ENCODE data around the gene SPAG6. TPM values are rescaled to one million over a fixed set of nuclear protein-coding genes. Genes with fewer than 3 reads are reported as not detected.
A peak's percentile ranks its signal among the peaks of the same experiment; 100 is the strongest.
"Not testable (repeated sequence)": the region's sequence is repeated elsewhere in the genome, so short reads cannot be mapped to it uniquely, and the experiment has no call there.

Gene SPAG6
- 0.56 and 0.81 TPM in 2 replicates for polyA plus RNA-seq (2014; cell fraction: cytosol; rRNA removed)
- polyA plus RNA-seq (2014; cell fraction: nucleus; rRNA removed), result 0.79 and 1.1 TPM in 2 replicates

- DNase-seq (ENCODE audit: low spot score), result peak; percentile 49
Observed at GRCh38 chr10:22345301-22346095, at the start of gene SPAG6. Gene SPAG6 (plus strand): TSS chr10:22345496. CDS start chr10:22345612, 116 bp downstream.

DNA sequence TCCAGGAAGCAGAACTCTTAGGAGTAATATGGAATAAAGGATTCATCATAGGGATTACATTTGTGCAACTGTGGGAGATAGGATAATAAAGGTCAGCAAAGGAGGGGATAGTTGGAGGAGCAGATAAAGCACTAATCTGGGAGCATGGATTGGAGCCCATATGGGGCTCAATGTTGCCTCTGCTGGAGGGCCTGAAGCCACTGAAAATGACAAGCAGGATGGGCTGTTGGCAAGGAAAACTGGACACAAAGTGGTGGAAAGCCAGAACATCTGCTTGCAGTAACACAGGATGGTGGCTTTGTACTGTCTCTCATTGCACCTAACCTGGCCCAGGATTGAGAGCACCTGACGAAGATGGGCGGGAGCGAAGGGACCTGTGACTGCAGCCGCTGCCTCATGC lies 44.1 kb upstream of the SPAG6 start:
- no peak for DNase-seq (ENCODE audit: low spot score)

GRCh38 chr10:22303461-22303860 lies 41.8 kb upstream of the SPAG6 start:
- no peak for DNase-seq (ENCODE audit: low spot score)

DNA sequence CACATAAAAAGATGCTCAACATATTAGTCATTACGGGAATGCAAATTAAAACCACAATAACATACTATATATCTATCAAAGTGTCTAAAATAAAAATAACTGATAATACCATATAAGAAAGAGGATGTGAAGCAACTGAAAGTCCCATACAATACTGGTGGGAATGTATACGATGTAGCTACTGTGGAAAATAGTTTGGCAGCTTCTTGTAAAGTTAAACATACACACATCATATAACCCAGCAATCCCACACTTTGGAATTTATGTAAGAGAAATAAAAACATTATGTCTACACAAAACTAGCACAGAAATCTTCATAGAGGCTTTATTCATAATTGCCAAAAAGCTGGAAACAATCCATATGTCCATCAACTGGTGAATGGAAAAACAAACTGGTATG lies 39.6 kb upstream of the SPAG6 start:
- no peak for DNase-seq (ENCODE audit: low spot score)

GRCh38 chr10:22308390-22308789 lies 36.9 kb upstream of the SPAG6 start:
- DNase-seq (ENCODE audit: low spot score), result no peak

DNA sequence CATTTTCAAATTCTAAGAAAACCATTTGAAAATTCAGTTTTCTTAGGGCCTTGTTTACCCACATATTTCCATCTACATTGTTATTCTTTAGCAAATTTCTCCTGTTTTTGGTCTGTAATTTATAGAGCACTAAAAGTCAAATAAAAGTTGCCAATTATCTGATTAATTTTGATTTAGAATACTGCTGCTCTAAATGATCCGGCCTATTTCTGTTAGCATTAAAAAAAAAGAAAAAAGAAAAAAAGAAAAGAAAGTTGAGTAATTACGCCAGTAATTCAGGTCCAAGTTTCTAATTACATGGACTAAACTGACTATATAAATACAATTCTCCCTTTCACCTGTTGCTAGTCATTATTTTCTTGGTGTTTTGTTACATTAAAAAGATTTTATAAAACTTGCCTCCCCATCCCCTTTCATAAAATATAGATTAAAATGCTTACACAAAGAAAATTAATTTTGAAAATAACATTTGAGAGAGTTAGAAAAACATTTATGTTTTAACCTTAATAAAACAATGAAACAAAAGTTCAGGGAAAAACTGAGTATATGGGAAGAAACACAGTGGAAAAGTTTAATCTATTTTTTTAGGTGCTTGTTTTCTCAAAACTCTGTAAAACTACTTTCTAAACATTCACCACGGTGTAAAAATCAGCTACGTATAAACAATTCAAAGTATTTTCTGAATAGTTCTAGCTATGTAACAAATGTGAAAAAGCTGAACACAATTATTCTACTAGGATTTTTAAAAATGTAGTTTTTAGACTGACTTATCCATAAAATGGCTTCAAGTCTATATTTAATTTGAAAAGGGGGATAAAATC lies 35.9 kb upstream of the SPAG6 start:
- no peak for DNase-seq (ENCODE audit: low spot score)

DNA sequence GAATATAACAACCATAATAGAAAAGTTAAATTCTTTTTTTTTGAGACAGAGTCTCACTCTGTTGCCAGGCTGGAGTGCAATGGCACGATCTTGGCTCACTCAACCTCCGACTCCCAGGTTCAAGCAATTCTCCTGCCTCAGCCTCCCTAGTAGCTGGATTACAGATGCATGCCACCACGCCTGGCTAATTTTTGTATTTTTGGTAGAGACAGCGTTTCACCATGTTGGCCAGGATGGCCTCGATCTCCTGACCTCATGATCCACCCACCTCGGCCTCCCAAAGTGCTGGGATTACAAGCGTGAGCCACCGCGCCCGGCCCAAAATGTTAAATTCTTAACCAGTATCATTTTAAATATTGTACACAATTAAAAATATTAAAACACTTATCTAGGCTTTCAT lies 35.3 kb upstream of the SPAG6 start:
- not testable (repeated sequence) for DNase-seq (ENCODE audit: low spot score)

- no peak for DNase-seq (ENCODE audit: low spot score)
Observed at GRCh38 chr10:22310928-22311327, 34.4 kb upstream of the SPAG6 start.

DNA sequence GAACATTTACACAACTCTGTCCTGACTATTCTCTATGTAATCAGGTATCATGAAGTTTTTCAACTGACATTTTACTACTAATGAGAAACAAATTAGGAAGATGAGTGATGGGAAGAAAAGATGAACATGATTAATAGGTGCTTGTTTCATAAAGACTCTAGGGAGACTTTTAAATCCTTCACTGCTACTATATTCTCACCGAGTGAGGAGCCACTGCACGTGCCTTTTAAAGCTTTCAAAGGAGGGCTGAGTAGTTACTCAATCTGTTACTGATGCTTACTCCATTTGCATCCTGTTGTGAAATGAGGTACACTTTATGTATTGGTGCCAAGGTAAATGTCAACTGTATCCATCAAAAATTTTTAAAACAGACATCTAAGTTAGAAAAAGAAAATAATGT lies 30.4 kb upstream of the SPAG6 start:
- no peak for DNase-seq (ENCODE audit: low spot score)

DNA sequence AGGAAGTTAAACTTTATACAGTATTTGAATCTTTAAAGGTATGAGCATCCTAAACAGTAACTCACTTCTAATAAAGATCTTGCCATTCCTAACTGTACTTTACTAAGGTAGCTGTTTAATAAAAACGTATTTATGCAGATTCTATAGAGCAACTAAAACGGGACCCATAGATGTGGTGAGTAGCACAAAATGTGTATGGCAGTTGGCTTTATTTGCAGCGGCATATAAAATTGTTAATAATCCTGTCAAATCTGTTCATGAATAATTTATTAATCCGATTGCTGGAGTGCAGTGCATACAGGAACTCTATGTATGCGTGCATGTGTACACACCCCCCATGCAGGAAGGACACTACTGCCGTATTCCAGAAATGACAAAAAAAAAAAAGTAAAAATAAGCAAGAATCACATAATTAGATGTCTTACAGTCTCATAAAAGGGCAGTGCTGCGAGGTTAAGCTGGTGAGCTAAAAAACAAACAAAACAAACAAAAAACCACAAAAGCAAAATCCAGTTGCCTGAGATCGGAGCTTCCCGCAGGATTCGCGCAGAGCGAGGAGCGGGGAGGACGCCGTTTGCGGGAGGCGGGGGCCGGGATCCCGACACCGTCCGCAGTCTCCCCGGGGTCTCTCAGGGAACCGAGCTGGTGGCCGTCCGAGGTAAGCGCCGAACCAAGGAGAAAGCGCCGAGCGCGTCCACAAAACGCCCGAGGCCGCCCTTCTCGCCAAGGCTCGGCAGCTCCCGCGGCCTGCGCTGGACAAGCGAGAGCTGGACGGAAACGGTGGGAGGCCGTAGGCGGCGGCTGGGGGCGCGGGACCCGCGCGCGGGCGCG lies 29.6 kb upstream of the SPAG6 start:
- no peak for DNase-seq (ENCODE audit: low spot score)

DNA sequence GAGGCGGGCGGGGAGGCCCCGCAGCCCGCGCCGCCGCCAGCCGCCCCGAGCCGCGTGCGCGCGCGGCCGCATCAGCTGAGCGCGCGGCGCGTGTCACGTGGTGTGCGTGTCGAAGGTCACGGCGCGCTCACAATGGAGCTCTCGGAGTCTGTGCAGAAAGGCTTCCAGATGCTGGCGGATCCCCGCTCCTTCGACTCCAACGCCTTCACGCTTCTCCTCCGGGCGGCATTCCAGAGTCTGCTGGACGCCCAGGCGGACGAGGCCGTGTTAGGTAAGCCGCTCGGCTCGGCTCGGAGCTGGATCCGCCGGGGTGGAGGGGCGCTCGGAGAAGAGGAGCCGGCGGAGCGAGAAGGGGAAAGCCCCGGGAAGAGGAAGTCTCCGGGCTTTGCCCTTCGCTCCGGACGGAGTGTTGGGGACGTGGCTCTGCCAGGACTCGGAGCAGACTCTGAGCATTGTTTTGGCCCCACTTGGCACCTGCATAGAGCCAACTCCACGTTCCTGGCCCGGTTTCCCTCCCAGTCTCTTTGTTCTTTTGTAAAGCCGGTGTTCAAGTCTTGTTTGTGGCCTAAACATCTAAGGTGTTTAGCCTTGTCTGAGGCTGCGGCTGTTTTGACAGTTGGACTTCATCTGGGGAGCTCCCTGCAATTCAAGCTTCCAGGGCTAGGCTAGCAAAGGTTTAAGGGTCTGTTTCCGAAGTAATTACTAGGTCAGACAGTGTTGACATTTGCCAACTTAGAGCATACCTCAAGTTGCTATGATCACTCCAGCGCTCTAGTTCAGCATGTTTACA lies 28.8 kb upstream of the SPAG6 start, which contains the start of gene COMMD3:
Gene COMMD3, plus strand, starts transcription at position 103 of the 790 bp plus-strand sequence. Its CDS starts 30 bp downstream, at position 133.
- DNase-seq (ENCODE audit: low spot score), result peak; percentile 85

- DNase-seq (ENCODE audit: low spot score), result no peak
Observed at GRCh38 chr10:22317076-22317370, 28.3 kb upstream of the SPAG6 start.

- no peak for DNase-seq (ENCODE audit: low spot score)
Observed at GRCh38 chr10:22317771-22318565, 27.3 kb upstream of the SPAG6 start.

DNA sequence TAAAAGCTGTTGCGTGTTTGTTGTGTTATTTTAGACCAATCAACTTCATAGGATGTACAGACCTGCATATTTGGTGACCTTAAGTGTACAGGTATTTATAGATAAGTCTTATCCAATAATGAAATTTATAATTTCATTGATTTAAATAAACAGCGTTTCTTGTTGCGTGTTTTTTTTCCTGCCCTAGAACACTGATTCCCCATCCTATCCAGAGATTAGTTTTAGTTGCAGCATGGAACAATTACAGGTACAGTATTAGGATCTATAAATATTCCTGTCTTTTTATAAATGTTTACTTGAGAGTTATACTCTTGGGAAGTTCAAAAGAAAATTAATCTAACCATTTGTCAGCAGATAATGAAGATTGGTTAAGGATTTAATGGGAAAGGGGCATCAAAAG lies 26.5 kb upstream of the SPAG6 start:
- DNase-seq (ENCODE audit: low spot score), result no peak

DNA sequence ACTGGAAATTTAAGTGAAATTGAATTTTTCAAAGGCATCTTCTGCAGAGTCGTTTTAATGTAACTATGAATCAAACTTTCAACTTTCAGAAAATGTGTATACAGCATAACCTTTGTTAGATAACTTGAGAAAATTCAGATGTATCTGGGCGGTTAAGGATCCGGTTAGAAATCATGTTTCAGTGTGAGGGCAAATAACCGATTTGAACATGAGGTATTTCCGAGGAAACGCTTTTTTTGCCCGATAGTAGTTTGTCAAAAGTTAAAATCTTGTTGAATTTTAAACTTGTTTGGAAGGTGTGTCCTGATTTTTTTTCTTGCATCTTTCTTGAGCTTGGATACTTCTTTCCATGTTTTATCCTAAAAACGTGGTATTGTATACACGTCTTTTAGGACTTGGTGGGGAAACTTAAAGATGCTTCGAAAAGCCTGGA lies 25.7 kb upstream of the SPAG6 start:
- no peak for DNase-seq (ENCODE audit: low spot score)

- DNase-seq (ENCODE audit: low spot score), result no peak
Observed at GRCh38 chr10:22319980-22320558, 25.2 kb upstream of the SPAG6 start.

DNA sequence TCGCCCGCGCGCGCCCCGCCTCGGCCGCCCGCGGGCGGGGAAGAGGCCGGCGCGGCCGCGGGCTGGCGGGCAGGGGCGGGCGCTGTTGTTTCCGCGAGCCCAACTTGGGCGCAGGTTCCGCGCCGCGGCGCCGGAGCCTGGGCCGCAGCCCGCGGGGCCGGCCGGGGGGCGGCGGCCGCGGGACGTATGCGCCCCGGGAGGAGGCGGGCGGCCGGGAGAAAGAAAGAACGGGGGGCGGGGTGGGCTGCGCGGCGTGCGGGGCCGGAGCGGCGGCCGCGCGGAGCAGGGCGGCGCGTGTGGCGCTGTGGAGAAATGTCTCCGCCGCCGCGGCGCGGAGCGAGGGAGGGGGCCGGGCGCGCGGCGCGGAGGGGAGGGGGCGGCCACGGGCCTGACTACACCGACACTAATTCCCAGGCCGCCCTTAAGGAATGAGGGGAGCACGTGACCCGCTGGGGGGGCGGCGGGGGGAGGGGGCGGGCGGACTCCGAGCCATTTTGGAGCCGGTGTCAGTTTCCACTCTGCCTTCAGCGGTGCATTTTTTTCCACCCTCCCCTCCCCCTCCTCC lies 24.6 kb upstream of the SPAG6 start, which contains the start of gene BMI1:
Gene BMI1, plus strand, starts transcription at position 509 of the 565 bp plus-strand sequence. CDS start 5,351 bp downstream, outside the sequence.
- peak; percentile 80 for DNase-seq (ENCODE audit: low spot score)

- DNase-seq (ENCODE audit: low spot score), result peak; percentile 64
Observed at GRCh38 chr10:22321156-22321923, 24.0 kb upstream of the SPAG6 start.
